ENCODE measurements around the gene RAD51.

GRCh38 chr15:40660686-40661085 is 34.3 kb upstream of the RAD51 start:
- no peak for TF ChIP-seq POLR2A (IDR thresholded peaks at IDR 0.05; ENCODE audit: low read length)
- no peak for TF ChIP-seq GATA1 (IDR thresholded peaks at IDR 0.05; ENCODE audit: low read depth, low read length)

All from erythroblast (primary cell).